ENCODE measurements around the gene FNBP1.

- TF ChIP-seq CTCF (conservative IDR thresholded peaks at IDR 0.05) (no peak), ZFX (IDR thresholded peaks at IDR 0.05) (no peak)
These were observed 12.3 kb downstream of the FNBP1 start for GRCh38 chr9:130030651-130031127.
